ENCODE measurements around the gene RNF40.

- no peak for TF ChIP-seq CTCF (IDR thresholded peaks at IDR 0.05; ENCODE audit: low read depth, low read length, missing input control)
- no peak for TF ChIP-seq MAX (IDR thresholded peaks at IDR 0.05)
- no peak for TF ChIP-seq GABPA (IDR thresholded peaks at IDR 0.05 in 1 of 2, conservative IDR thresholded peaks at IDR 0.05 in 1 of 2)
- peak in 1 of 2 donors; percentile 14 for TF ChIP-seq RAD21 (IDR thresholded peaks at IDR 0.05)
- TF ChIP-seq YY1 (IDR thresholded peaks at IDR 0.05), result peak; percentile 18
Observed at GRCh38 chr16:30741461-30741914, 20.6 kb upstream of the RNF40 start.
